ENCODE results near the gene XRCC4. TPM values are rescaled to one million over a fixed set of nuclear protein-coding genes. Genes with fewer than 3 reads are reported as not detected.
"Not testable (repeated sequence)": the region's sequence is repeated elsewhere in the genome, so short reads cannot be mapped to it uniquely, and the experiment has no call there.

XRCC4 gene
- total RNA-seq, 1 donor from 2014 or later, result 9.7 TPM

GRCh38 chr5:83354958-83355357 is 277.6 kb downstream of the XRCC4 start:
- no peak for DNase-seq

- not testable (repeated sequence) for DNase-seq
Observed at GRCh38 chr5:83355482-83356014, 278.2 kb downstream of the XRCC4 start.

- DNase-seq, result no peak
Observed at GRCh38 chr5:83357621-83358231, 280.4 kb downstream of the XRCC4 start.

- DNase-seq, result no peak
Observed at GRCh38 chr5:83360573-83360972, 283.2 kb downstream of the XRCC4 start.

- no peak for DNase-seq
Observed at GRCh38 chr5:83362526-83362925, 285.2 kb downstream of the XRCC4 start.

GRCh38 chr5:83363111-83363885 is 286.0 kb downstream of the XRCC4 start:
- DNase-seq, result no peak

- no peak for DNase-seq
Observed at GRCh38 chr5:83363886-83364275, 286.5 kb downstream of the XRCC4 start.

GRCh38 chr5:83364312-83365299 is 287.3 kb downstream of the XRCC4 start:
- no peak for DNase-seq

- no peak for DNase-seq
Observed at GRCh38 chr5:83368319-83368718, 291.0 kb downstream of the XRCC4 start.

GRCh38 chr5:83368835-83369234 is 291.5 kb downstream of the XRCC4 start:
- no peak for DNase-seq

GRCh38 chr5:83370957-83371356 is 293.6 kb downstream of the XRCC4 start:
- no peak for DNase-seq

- no peak for DNase-seq
Observed at GRCh38 chr5:83371726-83372125, 294.4 kb downstream of the XRCC4 start.

- DNase-seq, result no peak
Observed at GRCh38 chr5:83374547-83374946, 297.2 kb downstream of the XRCC4 start.

- DNase-seq, result no peak
Observed at GRCh38 chr5:83375049-83375745, 297.9 kb downstream of the XRCC4 start.

- DNase-seq, result no peak
Observed at GRCh38 chr5:83376461-83376860, 299.1 kb downstream of the XRCC4 start.

GRCh38 chr5:83377131-83377865 is 300.0 kb downstream of the XRCC4 start:
- DNase-seq, result no peak

- no peak for DNase-seq
Observed at GRCh38 chr5:83378624-83379289, 301.4 kb downstream of the XRCC4 start.

GRCh38 chr5:83385812-83386211 is 308.5 kb downstream of the XRCC4 start:
- no peak for DNase-seq

GRCh38 chr5:83387041-83387440 is 309.7 kb downstream of the XRCC4 start:
- DNase-seq, result no peak

- peak; percentile 22 for DNase-seq
Observed at GRCh38 chr5:83388608-83389007, 311.3 kb downstream of the XRCC4 start.

Measured in tongue (tissue), 2 donors.